ENCODE measurements around the gene TEX54. TPM values are rescaled to one million over a fixed set of nuclear protein-coding genes. Genes with fewer than 3 reads are reported as not detected.

TEX54 gene
- polyA plus RNA-seq, 2 of the 4 experiments (the other 2 are of a cell fraction) = not detected

GRCh38 chr11:62831520-62832335 lies 913 bp downstream of the TEX54 start, which contains the start of gene STX5:
STX5 (minus strand) TSS chr11:62832051; CDS start chr11:62831243, 808 bp downstream.
- DNase-seq (ENCODE audit: low read depth in 1 of 2, low spot score in 1 of 2) (peak; percentile 98 to 99), ATAC-seq (peak; percentile 89 to 94), FAIRE-seq (no peak)
- Histone ChIP-seq H3K4me3 (peak within 1 kb of the TSS; percentile 85), H3K9me3 (no peaks in the 10 kb centered on the region), H3K27ac (peak within 1 kb of the TSS; percentile 91 to 94), H3K4me1 (peaks cover 18% of the 10 kb centered on the region), H3K4me2 (peak within 1 kb of the TSS; percentile 96)
- peak; percentile 34; the same call in 1 of the 3 replicates for TF ChIP-seq BCL3 (IDR thresholded peaks at IDR 0.05)
- TF ChIP-seq MYC (IDR thresholded peaks at IDR 0.05; ENCODE audit: borderline replicate concordance, low read length) = no peak
- peak; percentile 81 for TF ChIP-seq USF2 (IDR thresholded peaks at IDR 0.05)
- TF ChIP-seq RAD21 (conservative IDR thresholded peaks at IDR 0.05 in 1 of 2, IDR thresholded peaks at IDR 0.05 in 1 of 2) = no peak
- TF ChIP-seq POLR2A (IDR thresholded peaks at IDR 0.05; ENCODE audit: low read length) = peak; percentile 37
- TF ChIP-seq TFCP2L1 (CRISPR knock-in tag; IDR thresholded peaks at IDR 0.05) = no peak
- no peak for TF ChIP-seq NPAS2 (CRISPR knock-in tag; IDR thresholded peaks at IDR 0.05; ENCODE audit: borderline replicate concordance)
- TF ChIP-seq JUN (IDR thresholded peaks at IDR 0.05) = peak; percentile 16 to 81; a peak in 2 of 5 replicates
- TF ChIP-seq FOSL2 (IDR thresholded peaks at IDR 0.05) = no peak
- TF ChIP-seq FOSL2 (CRISPR knock-in tag; IDR thresholded peaks at IDR 0.05) = no peak
- TF ChIP-seq RNF2 (IDR thresholded peaks at IDR 0.05; ENCODE audit: borderline replicate concordance, low read depth) = no peak
- TF ChIP-seq PBX3 (IDR thresholded peaks at IDR 0.05) = peak; percentile 99
- peak; percentile 65 for TF ChIP-seq PHF8 (IDR thresholded peaks at IDR 0.05; ENCODE audit: borderline replicate concordance, low read depth)
- no peak for TF ChIP-seq RCOR1 (IDR thresholded peaks at IDR 0.05; ENCODE audit: low read depth, low read length)
- no peak for TF ChIP-seq HDAC2 (IDR thresholded peaks at IDR 0.05)
- TF ChIP-seq ZC3H11A (IDR thresholded peaks at IDR 0.05) = no peak
- ChIA-PET POLR2A (interaction anchor here (0.6 to 2.2 kb wide), 15 partner anchors 9 to 210 kb away, joined by 3 to 52 read pairs (median 6); partner anchors contain the start of genes B3GAT3, HNRNPUL2, SLC3A2 and TMEM179B), CTCF (interaction anchor here (0.6 to 3.0 kb wide), 6 partner anchors 45 to 437 kb away, joined by 3 to 16 read pairs (median 4); partner anchors contain the start of genes TMEM179B and ZBTB3)
- 2% methylated on average over 23 of the region's 65 CpGs for WGBS (ENCODE audit: missing lambda C conversion rate)

- no peak for TF ChIP-seq HEYL (CRISPR knock-in tag; IDR thresholded peaks at IDR 0.05)
- TF ChIP-seq FOSB (CRISPR knock-in tag; IDR thresholded peaks at IDR 0.05) = no peak
- no peak for TF ChIP-seq E2F6 (IDR thresholded peaks at IDR 0.05; ENCODE audit: borderline replicate concordance, low read depth)
- no peak for TF ChIP-seq MAFK (IDR thresholded peaks at IDR 0.05; ENCODE audit: partially characterized antibody)
- TF ChIP-seq RAD21 (conservative IDR thresholded peaks at IDR 0.05 in 1 of 2, IDR thresholded peaks at IDR 0.05 in 1 of 2) = no peak
- TF ChIP-seq ZNF302 (CRISPR knock-in tag; IDR thresholded peaks at IDR 0.05) = no peak
- no peak for TF ChIP-seq TFCP2L1 (CRISPR knock-in tag; IDR thresholded peaks at IDR 0.05)
- TF ChIP-seq NR3C1 (IDR thresholded peaks at IDR 0.05) = no peak
- TF ChIP-seq NFE2L2 (conservative IDR thresholded peaks at IDR 0.05; ENCODE audit: low read length) = no peak
- TF ChIP-seq GATA3 (IDR thresholded peaks at IDR 0.05; ENCODE audit: borderline replicate concordance) = no peak
- TF ChIP-seq EHF (CRISPR knock-in tag; IDR thresholded peaks at IDR 0.05) = no peak
- no peak for TF ChIP-seq ATOH8 (CRISPR knock-in tag; IDR thresholded peaks at IDR 0.05; ENCODE audit: low read depth)
- TF ChIP-seq HOXB13 (CRISPR knock-in tag; IDR thresholded peaks at IDR 0.05; ENCODE audit: low read depth) = no peak
- TF ChIP-seq KDM1A (IDR thresholded peaks at IDR 0.05; ENCODE audit: low read depth) = no peak
- TF ChIP-seq RCOR1 (IDR thresholded peaks at IDR 0.05; ENCODE audit: low read depth, low read length) = no peak
- no peak for TF ChIP-seq PBX3 (IDR thresholded peaks at IDR 0.05)
- no peak for TF ChIP-seq EP300 (IDR thresholded peaks at IDR 0.05)
- TF ChIP-seq FOSL2 (IDR thresholded peaks at IDR 0.05) = no peak
- TF ChIP-seq FOSL2 (CRISPR knock-in tag; IDR thresholded peaks at IDR 0.05) = no peak
- ATAC-seq (peak in 1 of 2 experiments; percentile 13; a peak in 2 of 6 replicates), DNase-seq (ENCODE audit: low read depth in 1 of 2, low spot score in 1 of 2) (no peak), FAIRE-seq (no peak)
- Histone ChIP-seq H3K4me1 (peaks cover 18% of the 10 kb centered on the region), H3K4me3 (peak overlapping the region; percentile 85), H3K9me3 (no peaks in the 10 kb centered on the region), H3K4me2 (peak overlapping the region; percentile 96), H3K27ac (peak overlapping the region; percentile 91 to 94)
- ChIA-PET CTCF (interaction anchor here (1.0 to 3.0 kb wide), 2 partner anchors 44 kb away, joined by 4 to 16 read pairs; partner anchors contain the start of gene TMEM179B), POLR2A (interaction anchor here (0.6 to 2.2 kb wide), 12 partner anchors 10 to 122 kb away, joined by 3 to 52 read pairs (median 6); partner anchors contain the start of genes HNRNPUL2, SLC3A2, TMEM179B and ZBTB3)
- 11% methylated on average over 16 of the region's 33 CpGs for WGBS (ENCODE audit: missing lambda C conversion rate)
Measured at GRCh38 chr11:62830904-62831519, 1.6 kb downstream of the TEX54 start.
